Esophagus muscularis mucosa (tissue), 4 donors: ENCODE data around the gene DUSP10. TPM values are rescaled to one million over a fixed set of nuclear protein-coding genes. Genes with fewer than 3 reads are reported as not detected.

Experiments
- DNase-seq: peaks from one replicate; pipeline ENCODE4 v3.0.0-alpha.2; 2017; ENCODE audit errors: extremely low spot score
- H3K27ac ChIP-seq, 4 donors: fragments of 200-600 bp; sonication (generic); replicated peaks in 1 of 4; 1 replicate in 3 of 4; 2 replicates in 1 of 4; pipeline ENCODE4 v1.5.1; 2016 to 2019; ENCODE audit warnings: mild to moderate bottlenecking in 1 of 4
- H3K27me3 ChIP-seq, 4 donors: fragments of 200-600 bp; sonication (generic); one replicate each; pipeline versions ENCODE4 v1.5.1 to v1.6.0; 2016 to 2019
- H3K36me3 ChIP-seq, 4 donors: fragments of 200-600 bp; sonication (generic); one replicate each; pipeline ENCODE4 v1.5.1; 2016 to 2019
- H3K4me1 ChIP-seq, 4 donors: fragments of 200-600 bp; sonication (generic); one replicate each; pipeline ENCODE4 v1.5.1; 2016 to 2019
- H3K4me3 ChIP-seq, 4 donors: fragments of 200-600 bp; sonication (generic); 1 replicate in 2 of 4; 2 replicates in 2 of 4; pipeline ENCODE4 v1.5.1; 2016 to 2019; ENCODE audit warnings: mild to moderate bottlenecking in 4 of 4, moderate library complexity in 1 of 4
- H3K9me3 ChIP-seq, 4 donors: fragments of 200-600 bp; sonication (generic); 1 replicate in 3 of 4; 2 replicates in 1 of 4; pipeline ENCODE4 v1.5.1; 2016 to 2019
- CTCF ChIP-seq, 3 experiments: fragments of 200-600 bp in 2 of 3; fragments of 450-650 bp in 1 of 3; sonication (generic) in 2 of 3; IDR thresholded peaks; one replicate each; pipeline ENCODE4 v1.5.1; 2017 to 2019; ENCODE audit warnings: antibody characterized with exemption in 3 of 3, mild to moderate bottlenecking in 2 of 3, moderate library complexity in 1 of 3
- EP300 ChIP-seq: sonication (generic); formaldehyde crosslinking; IDR thresholded peaks from one replicate; pipeline ENCODE4 v1.6.1; 2017; ENCODE audit warnings: antibody characterized with exemption
- POLR2A ChIP-seq: fragments of 450-650 bp; IDR thresholded peaks from one replicate; pipeline ENCODE4 v1.6.1; 2017; ENCODE audit warnings: antibody characterized with exemption, moderate library complexity, mild to moderate bottlenecking, low read depth
- POLR2AphosphoS5 ChIP-seq, 2 donors: sonication (generic); formaldehyde crosslinking; IDR thresholded peaks; one replicate each; pipeline ENCODE4 v1.6.1; 2017; ENCODE audit warnings: antibody characterized with exemption in 2 of 2
- WGBS: methylation state at CpG from one replicate; pipeline ENCODE4 v1.1.5; 2018; 5-methylcytosine and 5-hydroxymethylcytosine counted together
- intact Hi-C: fragments of 100-400 bp; cut with DNase I; formaldehyde crosslinking; loops from one replicate; pipeline ENCODE4 v1.15.1; 2023
- total RNA-seq, 4 donors: library from RNA; depleted of rRNA; stranded (reverse); fragments of >200 nt; gene quantifications; one replicate each; pipeline versions ENCODE4 v1.1.0 to v1.2.1, GENCODE V29; 2016

DUSP10 gene
- total RNA-seq, 4 donors from 2014 or later: 5.5 to 13.1 (median 8.6) TPM

DNA sequence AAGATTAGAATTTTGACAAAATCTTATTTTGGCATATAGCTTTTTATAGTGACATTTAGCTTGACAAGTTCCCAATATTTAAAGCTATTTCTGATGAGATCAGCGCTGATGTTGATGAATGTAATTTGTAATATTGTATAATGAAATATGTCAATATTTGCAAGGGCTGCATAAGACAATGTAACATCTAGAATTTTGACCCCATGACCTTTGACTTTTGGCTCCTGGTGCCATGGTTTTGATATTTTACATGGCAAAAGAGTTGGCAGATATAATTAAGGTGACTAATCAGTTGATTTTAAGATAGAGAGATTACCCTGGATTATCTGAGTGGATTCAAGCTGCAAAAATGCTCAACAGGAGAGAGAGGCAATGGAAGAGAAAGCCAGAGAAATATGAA, 63.9 kb downstream of the DUSP10 start:
- no peaks in the 10 kb centered on the region for H3K36me3 ChIP-seq
- intact Hi-C loops: no loop called here
- peaks cover 0 to 7% (median 0%) of the 10 kb centered on the region in 4 donors for H3K9me3 ChIP-seq
- 90% methylated on average over 1 of the region's 1 CpG for WGBS
- no peaks in the 10 kb centered on the region for H3K4me1 ChIP-seq
- H3K27me3 ChIP-seq: no peaks in the 10 kb centered on the region
- DNase-seq: no peak
- TF ChIP-seq EP300 (no peak), CTCF (IDR thresholded peaks at IDR 0.05) (no peak), POLR2AphosphoS5 (IDR thresholded peaks at IDR 0.05) (no peak), POLR2A (no peak)
- no peak overlapping the region for H3K27ac ChIP-seq
- H3K4me3 ChIP-seq: no peak overlapping the region

DNA sequence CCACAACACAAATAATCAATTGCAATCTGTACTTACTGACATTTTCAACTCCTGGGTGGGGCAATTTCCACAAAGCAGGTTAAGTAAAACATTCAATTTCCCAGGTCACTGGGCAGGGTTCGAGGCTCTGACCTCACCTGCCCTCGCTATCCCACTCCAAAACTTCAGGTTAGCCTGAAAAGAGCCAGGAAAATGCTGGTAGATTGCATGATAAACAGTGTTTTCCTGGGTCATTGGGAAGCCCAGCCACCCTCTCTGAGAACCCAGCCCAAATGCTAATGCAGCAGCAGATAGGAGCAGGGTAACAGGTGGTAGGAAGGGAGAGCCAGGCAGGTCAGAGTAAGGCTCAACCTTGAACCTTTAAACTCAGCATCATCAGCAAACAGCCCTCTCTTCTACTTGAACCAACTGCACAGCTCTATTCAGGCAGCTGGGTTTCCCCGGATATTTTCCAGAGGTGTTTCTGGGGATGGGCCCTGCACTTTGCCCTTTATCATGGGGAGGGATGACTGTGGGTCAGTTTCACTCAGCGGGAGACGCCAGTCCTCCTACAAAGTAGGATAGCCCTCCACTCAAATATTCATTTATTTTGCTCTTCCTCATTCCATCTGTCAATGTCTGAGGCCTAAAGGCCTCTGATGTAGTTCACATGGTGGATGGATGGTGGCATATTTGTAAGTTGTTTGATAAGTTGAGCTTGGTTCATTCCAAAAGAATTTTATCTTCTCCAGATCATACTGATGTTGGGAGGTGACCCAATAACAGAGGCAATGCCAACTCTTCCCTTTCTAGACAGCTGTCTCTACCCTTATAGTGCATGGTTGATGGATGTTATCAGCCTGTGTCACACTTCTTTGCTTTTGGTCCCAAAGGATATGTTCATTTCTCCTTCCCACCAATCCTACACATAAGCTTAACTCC, 65.7 kb downstream of the DUSP10 start:
- 76% methylated on average over 5 of the region's 5 CpGs for WGBS
- Histone ChIP-seq H3K27ac (no peak overlapping the region), H3K27me3 (no peaks in the 10 kb centered on the region), H3K9me3 (peaks cover 0 to 7% (median 0%) of the 10 kb centered on the region in 4 donors), H3K36me3 (no peaks in the 10 kb centered on the region), H3K4me1 (no peaks in the 10 kb centered on the region), H3K4me3 (no peak overlapping the region)
- TF ChIP-seq CTCF (IDR thresholded peaks at IDR 0.05) (no peak), EP300 (no peak), POLR2AphosphoS5 (IDR thresholded peaks at IDR 0.05) (no peak), POLR2A (no peak)
- DNase-seq: no peak
- intact Hi-C loops: no loop called here

DNA sequence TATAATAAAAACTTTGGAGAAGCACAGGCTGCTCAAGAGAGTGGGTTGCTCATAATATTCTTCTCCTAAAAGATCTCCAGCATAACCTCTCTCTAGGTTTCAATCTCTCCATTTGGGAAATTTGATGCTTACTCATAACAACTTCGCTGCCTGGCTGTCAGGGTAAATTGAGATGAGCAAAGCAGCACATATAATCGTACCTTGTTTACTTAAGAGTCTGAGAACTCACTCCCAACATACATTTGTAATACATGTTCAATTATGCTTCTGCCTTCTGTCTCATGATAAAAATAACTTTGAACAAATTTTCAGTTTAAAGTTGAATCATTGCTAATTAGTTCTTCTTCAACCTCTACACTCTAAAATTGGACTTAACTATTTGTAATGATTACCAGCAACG, 68.9 kb downstream of the DUSP10 start:
- Histone ChIP-seq H3K27ac (no peak overlapping the region), H3K36me3 (no peaks in the 10 kb centered on the region), H3K4me1 (no peaks in the 10 kb centered on the region), H3K4me3 (no peak overlapping the region), H3K9me3 (no peaks in the 10 kb centered on the region), H3K27me3 (no peaks in the 10 kb centered on the region)
- 67% methylated on average over 3 of the region's 3 CpGs for WGBS
- TF ChIP-seq EP300: no peak
- TF ChIP-seq CTCF (IDR thresholded peaks at IDR 0.05): no peak
- no peak for TF ChIP-seq POLR2A
- TF ChIP-seq POLR2AphosphoS5 (IDR thresholded peaks at IDR 0.05): no peak
- DNase-seq: no peak
- intact Hi-C loops: no loop called here

DNA sequence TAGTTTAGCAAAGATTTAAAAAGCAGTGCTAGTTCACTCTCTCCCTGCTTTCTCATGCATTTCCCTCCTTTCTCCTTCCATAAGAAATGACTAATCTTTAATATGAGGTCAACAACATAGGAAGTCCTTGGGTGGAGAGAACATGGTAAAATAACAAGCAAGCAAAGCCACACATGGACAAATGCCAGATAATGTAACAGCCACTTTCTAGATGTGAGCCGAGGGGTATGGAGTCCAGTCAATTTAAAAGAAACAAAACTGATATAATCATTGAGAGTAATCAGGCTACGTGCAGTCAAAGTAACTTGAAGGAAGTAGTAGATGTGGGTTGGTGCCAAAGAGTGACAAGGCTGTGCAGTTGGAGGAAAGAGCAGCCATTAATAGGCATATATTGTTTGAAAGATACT, 69.6 kb downstream of the DUSP10 start:
- WGBS: 75% methylated on average over 2 of the region's 2 CpGs
- H3K4me3 ChIP-seq: no peak overlapping the region
- H3K27ac ChIP-seq: no peak overlapping the region
- H3K36me3 ChIP-seq: no peaks in the 10 kb centered on the region
- intact Hi-C loops: no loop called here
- no peak for DNase-seq
- H3K27me3 ChIP-seq: no peaks in the 10 kb centered on the region
- TF ChIP-seq EP300: no peak
- TF ChIP-seq POLR2AphosphoS5 (IDR thresholded peaks at IDR 0.05): no peak
- no peak for TF ChIP-seq CTCF (IDR thresholded peaks at IDR 0.05)
- TF ChIP-seq POLR2A: no peak
- no peaks in the 10 kb centered on the region for H3K4me1 ChIP-seq
- no peaks in the 10 kb centered on the region for H3K9me3 ChIP-seq
